ENCODE results near the gene SLC22A4.

DNA sequence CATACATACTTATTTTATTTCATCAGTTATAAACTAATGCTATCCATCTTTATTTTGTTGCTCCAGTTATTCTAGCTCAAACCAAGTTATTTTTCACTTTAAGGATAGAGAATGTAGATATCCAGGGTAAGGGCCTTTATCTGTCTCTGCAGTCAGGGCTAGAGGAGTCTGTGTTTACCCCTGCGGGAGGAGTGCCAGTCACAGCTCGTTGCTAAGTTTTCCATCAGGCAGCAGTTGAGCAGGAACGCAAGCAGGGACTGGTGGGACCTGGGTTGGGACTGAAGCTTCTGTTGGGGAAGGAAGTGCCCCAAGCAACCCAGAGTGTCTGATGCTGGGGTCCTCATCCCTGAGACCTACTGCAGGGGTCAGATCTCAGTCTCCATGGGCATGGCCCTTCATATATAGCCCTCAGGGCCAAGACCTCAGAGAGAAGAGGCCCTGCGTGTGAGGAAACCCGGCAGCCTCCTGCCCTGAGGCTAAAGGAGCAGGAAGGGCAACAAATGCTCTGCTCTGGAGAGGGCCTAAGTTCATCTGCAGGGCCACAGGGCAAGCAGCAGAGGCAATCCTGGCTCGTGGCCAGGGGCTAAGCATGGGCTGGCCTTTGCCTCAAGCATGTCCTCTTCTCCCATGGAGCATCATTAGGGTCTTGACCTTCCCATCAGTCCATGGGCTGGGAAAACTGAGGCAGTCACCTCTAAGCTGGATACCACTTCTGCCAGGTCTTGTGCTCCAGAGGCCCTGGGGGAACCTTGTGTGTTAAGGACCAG is 6.6 kb downstream of the SLC22A4 start:
- TF ChIP-seq, protein P1, sequence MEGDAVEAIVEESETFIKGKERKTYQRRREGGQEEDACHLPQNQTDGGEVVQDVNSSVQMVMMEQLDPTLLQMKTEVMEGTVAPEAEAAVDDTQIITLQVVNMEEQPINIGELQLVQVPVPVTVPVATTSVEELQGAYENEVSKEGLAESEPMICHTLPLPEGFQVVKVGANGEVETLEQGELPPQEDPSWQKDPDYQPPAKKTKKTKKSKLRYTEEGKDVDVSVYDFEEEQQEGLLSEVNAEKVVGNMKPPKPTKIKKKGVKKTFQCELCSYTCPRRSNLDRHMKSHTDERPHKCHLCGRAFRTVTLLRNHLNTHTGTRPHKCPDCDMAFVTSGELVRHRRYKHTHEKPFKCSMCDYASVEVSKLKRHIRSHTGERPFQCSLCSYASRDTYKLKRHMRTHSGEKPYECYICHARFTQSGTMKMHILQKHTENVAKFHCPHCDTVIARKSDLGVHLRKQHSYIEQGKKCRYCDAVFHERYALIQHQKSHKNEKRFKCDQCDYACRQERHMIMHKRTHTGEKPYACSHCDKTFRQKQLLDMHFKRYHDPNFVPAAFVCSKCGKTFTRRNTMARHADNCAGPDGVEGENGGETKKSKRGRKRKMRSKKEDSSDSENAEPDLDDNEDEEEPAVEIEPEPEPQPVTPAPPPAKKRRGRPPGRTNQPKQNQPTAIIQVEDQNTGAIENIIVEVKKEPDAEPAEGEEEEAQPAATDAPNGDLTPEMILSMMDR (IDR thresholded peaks at IDR 0.05), result no peak
- no peak for TF ChIP-seq EP300 (IDR thresholded peaks at IDR 0.05)
- TF ChIP-seq POLR2A (IDR thresholded peaks at IDR 0.05), result no peak

Measured in ovary (tissue), 3 donors.